DMS153 treated with DMSO at 0.1 percent for 48 hours (cell line): ENCODE measurements around the gene ZC3H12A.
"Not testable (repeated sequence)": the region's sequence is repeated elsewhere in the genome, so short reads cannot be mapped to it uniquely, and the experiment has no call there.

Experiments
- DNase-seq: peaks from one replicate; lab custom pipeline; 2025; ENCODE audit not compliant: unreplicated experiment; lab: John Stamatoyannopoulos, UW

ZC3H12A gene

GRCh38 chr1:37498872-37499617 is 24.7 kb downstream of the ZC3H12A start:
- peak; percentile 56 for DNase-seq

- no peak for DNase-seq
Measured at GRCh38 chr1:37501661-37502060, 27.3 kb downstream of the ZC3H12A start.

- DNase-seq = no peak
Measured at GRCh38 chr1:37502104-37502503, 27.7 kb downstream of the ZC3H12A start.

- not testable (repeated sequence) for DNase-seq
Measured at GRCh38 chr1:37502791-37503190, 28.4 kb downstream of the ZC3H12A start.

GRCh38 chr1:37506740-37507139 is 32.4 kb downstream of the ZC3H12A start:
- DNase-seq = no peak

GRCh38 chr1:37509181-37509580 is 34.8 kb downstream of the ZC3H12A start:
- DNase-seq = no peak

- DNase-seq = peak; percentile 34
Measured at GRCh38 chr1:37513795-37514349, 39.5 kb downstream of the ZC3H12A start.

- DNase-seq = peak; percentile 99
Measured at GRCh38 chr1:37514350-37515184, 40.2 kb downstream of the ZC3H12A start, which contains the start of gene MEAF6. Gene MEAF6 (minus strand): TSS chr1:37514766. CDS start chr1:37514746, 20 bp downstream.

- no peak for DNase-seq
Measured at GRCh38 chr1:37515185-37516034, 41.0 kb downstream of the ZC3H12A start.

- no peak for DNase-seq
Measured at GRCh38 chr1:37517569-37517968, 43.2 kb downstream of the ZC3H12A start.

GRCh38 chr1:37518241-37518640 is 43.9 kb downstream of the ZC3H12A start:
- not testable (repeated sequence) for DNase-seq

GRCh38 chr1:37518929-37519328 is 44.5 kb downstream of the ZC3H12A start:
- not testable (repeated sequence) for DNase-seq

- DNase-seq = no peak
Measured at GRCh38 chr1:37519613-37520012, 45.2 kb downstream of the ZC3H12A start.

- DNase-seq = not testable (repeated sequence)
Measured at GRCh38 chr1:37529888-37530287, 55.5 kb downstream of the ZC3H12A start.

- not testable (repeated sequence) for DNase-seq
Measured at GRCh38 chr1:37532418-37533156, 58.2 kb downstream of the ZC3H12A start.

GRCh38 chr1:37533317-37534093 is 59.1 kb downstream of the ZC3H12A start:
- DNase-seq = no peak
